ENCODE measurements around the gene FOXP2.

DNA sequence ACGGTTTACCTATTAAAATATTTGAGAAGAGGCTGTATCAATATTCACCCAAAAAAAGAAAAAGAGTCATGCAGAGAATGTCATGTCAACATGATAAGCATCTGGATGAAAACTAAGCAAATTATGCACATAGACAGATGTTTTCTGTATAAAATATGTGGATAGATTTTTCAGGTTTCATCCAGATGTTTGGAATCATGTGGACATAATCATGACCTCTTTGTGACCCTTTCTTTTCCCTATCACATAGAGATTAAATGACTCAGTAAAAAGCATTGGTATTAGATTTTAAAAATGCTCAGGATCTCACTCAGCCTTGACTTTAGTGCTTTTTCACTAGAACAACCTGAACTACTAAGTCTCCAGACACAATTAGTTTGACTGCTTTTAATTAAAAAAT, 90.0 kb downstream of the FOXP2 start:
- TF ChIP-seq, protein P1, sequence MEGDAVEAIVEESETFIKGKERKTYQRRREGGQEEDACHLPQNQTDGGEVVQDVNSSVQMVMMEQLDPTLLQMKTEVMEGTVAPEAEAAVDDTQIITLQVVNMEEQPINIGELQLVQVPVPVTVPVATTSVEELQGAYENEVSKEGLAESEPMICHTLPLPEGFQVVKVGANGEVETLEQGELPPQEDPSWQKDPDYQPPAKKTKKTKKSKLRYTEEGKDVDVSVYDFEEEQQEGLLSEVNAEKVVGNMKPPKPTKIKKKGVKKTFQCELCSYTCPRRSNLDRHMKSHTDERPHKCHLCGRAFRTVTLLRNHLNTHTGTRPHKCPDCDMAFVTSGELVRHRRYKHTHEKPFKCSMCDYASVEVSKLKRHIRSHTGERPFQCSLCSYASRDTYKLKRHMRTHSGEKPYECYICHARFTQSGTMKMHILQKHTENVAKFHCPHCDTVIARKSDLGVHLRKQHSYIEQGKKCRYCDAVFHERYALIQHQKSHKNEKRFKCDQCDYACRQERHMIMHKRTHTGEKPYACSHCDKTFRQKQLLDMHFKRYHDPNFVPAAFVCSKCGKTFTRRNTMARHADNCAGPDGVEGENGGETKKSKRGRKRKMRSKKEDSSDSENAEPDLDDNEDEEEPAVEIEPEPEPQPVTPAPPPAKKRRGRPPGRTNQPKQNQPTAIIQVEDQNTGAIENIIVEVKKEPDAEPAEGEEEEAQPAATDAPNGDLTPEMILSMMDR (IDR thresholded peaks at IDR 0.05), result no peak
- no peak for TF ChIP-seq ZFX (IDR thresholded peaks at IDR 0.05; ENCODE audit: borderline replicate concordance)

All from 22Rv1 (cell line).